Panc1 (cell line): Measurements from ENCODE around the gene VSX1. TPM values are rescaled to one million over a fixed set of nuclear protein-coding genes. Genes with fewer than 3 reads are reported as not detected.

Experiments used
- ATAC-seq: fragments of 200-7000 bp; cut with Tn5 transposase; 2 replicates; pipeline ENCODE4 v1.9.1; 2020; ENCODE audit warnings: mild to moderate bottlenecking, moderate library complexity
- BruUV-seq: library from RNA; stranded (reverse); fragments of 400-500 nt; replicated peaks from 2 replicates; lab custom pipeline; 2021; lab: Mats Ljungman, UMichigan
- CTCF ChIA-PET: fragments of 300-600 bp; sonication (Branson Sonifier 250); formaldehyde crosslinking; loops from one replicate; lab custom pipeline; 2022; ENCODE audit warnings: antibody characterized with exemption; lab: Charles Lee
- POLR2A ChIA-PET: fragments of 300-600 bp; sonication (Branson Sonifier 250); formaldehyde crosslinking; loops from one replicate; lab custom pipeline; 2022; ENCODE audit warnings: antibody characterized with exemption; lab: Charles Lee
- DNase-seq: peaks from one replicate; pipeline ENCODE4 v3.0.0-alpha.2; 2010; ENCODE audit warnings: low read depth, low spot score
- H3K27ac ChIP-seq: 2 replicates; pipeline ENCODE4 v1.5.1; 2011; ENCODE audit warnings: mild to moderate bottlenecking, low read length, inconsistent platforms
- H3K27me3 ChIP-seq: fragments of 200-500 bp; sonication (Bioruptor generic); 2 replicates; pipeline ENCODE4 v1.6.0; 2014; ENCODE audit warnings: low read length, inconsistent platforms; ENCODE audit not compliant: control insufficient read depth, insufficient read depth
- H3K36me3 ChIP-seq: fragments of 200-500 bp; sonication (Bioruptor generic); 2 replicates; pipeline ENCODE4 v1.5.1; 2014; ENCODE audit warnings: inconsistent platforms, mild to moderate bottlenecking, low read length, moderate library complexity; ENCODE audit not compliant: control insufficient read depth, insufficient read depth
- H3K4me1 ChIP-seq: 2 replicates; pipeline ENCODE4 v1.5.1; 2011; ENCODE audit warnings: inconsistent platforms, mild to moderate bottlenecking, low read length, moderate library complexity; ENCODE audit not compliant: control insufficient read depth, insufficient read depth
- H3K4me3 ChIP-seq, 2 experiments: 2 replicates each; pipeline ENCODE4 v1.5.1; 2011 to 2012; ENCODE audit warnings: low read depth in 2 of 2, low read length in 2 of 2, mild to moderate bottlenecking in 2 of 2, inconsistent platforms in 1 of 2, moderate library complexity in 1 of 2
- H3K9me3 ChIP-seq: fragments of 200-500 bp; sonication (Bioruptor generic); 2 replicates; pipeline ENCODE4 v1.5.1; 2014; ENCODE audit warnings: low read depth, mild to moderate bottlenecking, inconsistent platforms, low read length, moderate library complexity; ENCODE audit not compliant: control insufficient read depth, insufficient read depth
- CTCF ChIP-seq: fragments of 450-650 bp; IDR thresholded peaks from 2 replicates; pipeline ENCODE4 v1.5.1; 2017; ENCODE audit warnings: mild to moderate bottlenecking
- POLR2AphosphoS5 ChIP-seq: IDR thresholded peaks from 2 replicates; pipeline ENCODE4 v1.6.1; 2012; ENCODE audit warnings: mild to moderate bottlenecking, low read depth, low read length, moderate library complexity
- SIN3A ChIP-seq: IDR thresholded peaks from 2 replicates; pipeline ENCODE4 v1.6.1; 2012; ENCODE audit warnings: low read depth, mild to moderate bottlenecking, low read length, moderate library complexity, borderline replicate concordance; ENCODE audit not compliant: insufficient read depth
- TCF7L2 ChIP-seq: IDR thresholded peaks from 2 replicates; pipeline ENCODE4 v1.6.1; 2011; ENCODE audit warnings: mild to moderate bottlenecking, low read depth, low read length, inconsistent platforms
- in situ Hi-C: cut with HindIII; loops from 2 replicates; pipeline ENCODE4 v1.10.0; 2016; ENCODE audit warnings: low sequenced_read_pairs, low pct_unique_long_range_greater_than_20kb
- intact Hi-C: fragments of 100-400 bp; cut with micrococcal nuclease; formaldehyde crosslinking; loops from one replicate; pipeline ENCODE4 v1.10.0; 2022; ENCODE audit not compliant: unreplicated experiment
- total RNA-seq: library from RNA; stranded (reverse); gene quantifications from one replicate; pipeline ENCODE4 v1.2.1, GENCODE V29; 2021; ENCODE audit not compliant: unreplicated experiment
- TF ChIP-seq, protein P1 (sequence below), 2 experiments: IDR thresholded peaks; 2 replicates each; pipeline ENCODE4 v1.6.1; 2011 to 2012; ENCODE audit warnings: low read depth in 2 of 2, control low read depth in 1 of 2, low read length in 1 of 2, mild to moderate bottlenecking in 1 of 2, moderate library complexity in 1 of 2; ENCODE audit not compliant: insufficient read depth in 1 of 2

VSX1 gene
- total RNA-seq, 1 experiment from 2014 or later: 0.21 TPM

- intact Hi-C loops: no loop called here
- H3K27ac ChIP-seq: no peak overlapping the region
- no TSS peak for BruUV-seq
- in situ Hi-C loops: no loop called here
- ChIA-PET POLR2A (no interaction called here), CTCF (no interaction called here)
- H3K9me3 ChIP-seq: no peaks in the 10 kb centered on the region
- H3K4me1 ChIP-seq: peaks cover 8% of the 10 kb centered on the region
- no peak overlapping the region for H3K4me3 ChIP-seq
- TF ChIP-seq, protein P1, sequence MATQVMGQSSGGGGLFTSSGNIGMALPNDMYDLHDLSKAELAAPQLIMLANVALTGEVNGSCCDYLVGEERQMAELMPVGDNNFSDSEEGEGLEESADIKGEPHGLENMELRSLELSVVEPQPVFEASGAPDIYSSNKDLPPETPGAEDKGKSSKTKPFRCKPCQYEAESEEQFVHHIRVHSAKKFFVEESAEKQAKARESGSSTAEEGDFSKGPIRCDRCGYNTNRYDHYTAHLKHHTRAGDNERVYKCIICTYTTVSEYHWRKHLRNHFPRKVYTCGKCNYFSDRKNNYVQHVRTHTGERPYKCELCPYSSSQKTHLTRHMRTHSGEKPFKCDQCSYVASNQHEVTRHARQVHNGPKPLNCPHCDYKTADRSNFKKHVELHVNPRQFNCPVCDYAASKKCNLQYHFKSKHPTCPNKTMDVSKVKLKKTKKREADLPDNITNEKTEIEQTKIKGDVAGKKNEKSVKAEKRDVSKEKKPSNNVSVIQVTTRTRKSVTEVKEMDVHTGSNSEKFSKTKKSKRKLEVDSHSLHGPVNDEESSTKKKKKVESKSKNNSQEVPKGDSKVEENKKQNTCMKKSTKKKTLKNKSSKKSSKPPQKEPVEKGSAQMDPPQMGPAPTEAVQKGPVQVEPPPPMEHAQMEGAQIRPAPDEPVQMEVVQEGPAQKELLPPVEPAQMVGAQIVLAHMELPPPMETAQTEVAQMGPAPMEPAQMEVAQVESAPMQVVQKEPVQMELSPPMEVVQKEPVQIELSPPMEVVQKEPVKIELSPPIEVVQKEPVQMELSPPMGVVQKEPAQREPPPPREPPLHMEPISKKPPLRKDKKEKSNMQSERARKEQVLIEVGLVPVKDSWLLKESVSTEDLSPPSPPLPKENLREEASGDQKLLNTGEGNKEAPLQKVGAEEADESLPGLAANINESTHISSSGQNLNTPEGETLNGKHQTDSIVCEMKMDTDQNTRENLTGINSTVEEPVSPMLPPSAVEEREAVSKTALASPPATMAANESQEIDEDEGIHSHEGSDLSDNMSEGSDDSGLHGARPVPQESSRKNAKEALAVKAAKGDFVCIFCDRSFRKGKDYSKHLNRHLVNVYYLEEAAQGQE (IDR thresholded peaks at IDR 0.05; ENCODE audit: insufficient read depth in 1 of 2, low read depth in 2 of 2, low read length in 1 of 2): no peak
- TF ChIP-seq TCF7L2: no peak
- TF ChIP-seq POLR2AphosphoS5: no peak
- no peak for TF ChIP-seq CTCF
- no peak for TF ChIP-seq SIN3A
- H3K36me3 ChIP-seq: no peaks in the 10 kb centered on the region
- ATAC-seq: no peak
- DNase-seq: no peak
- no peaks in the 10 kb centered on the region for H3K27me3 ChIP-seq
Measured at GRCh38 chr20:25049261-25050060, 32.5 kb downstream of the VSX1 start.

DNA sequence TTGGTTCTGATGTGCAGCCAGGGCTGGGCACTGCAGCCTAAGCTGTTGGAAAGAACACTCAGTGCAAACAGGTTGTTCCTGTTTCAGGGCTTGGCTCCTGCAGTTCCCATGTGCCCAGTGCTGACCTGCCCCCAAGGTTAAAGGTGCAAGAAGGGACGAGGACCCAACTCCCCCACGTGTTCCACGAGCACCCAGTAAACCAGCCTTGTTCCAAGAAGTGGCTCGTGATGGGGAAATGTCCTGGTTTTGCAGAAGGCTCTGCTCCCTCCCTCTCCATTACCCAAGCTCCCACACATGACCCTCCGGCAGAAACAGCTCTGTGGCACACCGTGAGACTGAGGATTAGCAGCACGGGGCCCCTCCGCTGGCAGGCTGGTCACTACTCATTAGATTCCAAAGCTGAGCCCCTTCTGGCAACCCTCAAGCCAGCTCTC, 33.4 kb downstream of the VSX1 start:
- no peaks in the 10 kb centered on the region for H3K9me3 ChIP-seq
- CTCF ChIA-PET: no interaction called here
- ATAC-seq: no peak
- no TSS peak for BruUV-seq
- TF ChIP-seq CTCF: no peak
- no peak for TF ChIP-seq TCF7L2
- TF ChIP-seq POLR2AphosphoS5: no peak
- TF ChIP-seq, protein P1 (IDR thresholded peaks at IDR 0.05; ENCODE audit: insufficient read depth in 1 of 2, low read depth in 2 of 2, low read length in 1 of 2): no peak
- TF ChIP-seq SIN3A: no peak
- no peak for DNase-seq
- H3K27me3 ChIP-seq: no peaks in the 10 kb centered on the region
- peaks cover under 1% of the 10 kb centered on the region for H3K4me1 ChIP-seq
- H3K27ac ChIP-seq: no peak overlapping the region
- POLR2A ChIA-PET: no interaction called here
- no peak overlapping the region for H3K4me3 ChIP-seq
- intact Hi-C loops: no loop called here
- no peaks in the 10 kb centered on the region for H3K36me3 ChIP-seq
- in situ Hi-C loops: no loop called here
